ENCODE results near the gene SSR2. TPM values are rescaled to one million over a fixed set of nuclear protein-coding genes. Genes with fewer than 3 reads are reported as not detected.
"Not testable (repeated sequence)": the region's sequence is repeated elsewhere in the genome, so short reads cannot be mapped to it uniquely, and the experiment has no call there.

The SSR2 gene
- total RNA-seq, 1 donor from 2014 or later: 75.8 TPM

- intact Hi-C loops (cut with micrococcal nuclease): no loop called here
- ATAC-seq (no peak), DNase-seq (no peak)
Observed at GRCh38 chr1:156051011-156051725, 30.4 kb upstream of the SSR2 start.

DNA sequence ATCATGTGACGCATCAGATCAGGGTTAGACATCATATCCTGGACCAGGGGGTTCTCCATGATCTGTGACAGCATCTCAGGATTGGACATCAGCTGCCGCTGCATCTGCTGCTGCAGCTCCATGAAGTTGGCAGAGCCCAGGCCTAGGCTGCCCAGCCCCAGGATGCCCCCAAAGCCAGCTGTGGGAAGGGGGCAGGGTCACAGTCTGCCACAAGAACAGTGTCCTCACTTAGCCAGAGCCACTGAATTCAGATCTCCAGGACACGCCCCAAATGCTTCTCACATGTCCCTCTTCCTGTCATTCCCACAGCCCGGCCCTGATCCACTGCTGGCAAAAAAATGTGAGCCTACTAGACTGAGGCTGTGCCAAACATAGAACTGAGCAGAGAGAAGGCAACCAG is 29.6 kb upstream of the SSR2 start:
- DNase-seq (peak; percentile 62), ATAC-seq (peak; percentile 5)
- intact Hi-C loops (cut with micrococcal nuclease): no loop called here

- DNase-seq: no peak
- no peak for ATAC-seq
- intact Hi-C loops (cut with micrococcal nuclease): no loop called here
Observed at GRCh38 chr1:156048663-156049258, 28.0 kb upstream of the SSR2 start.

- DNase-seq (no peak), ATAC-seq (no peak)
- intact Hi-C loops (cut with micrococcal nuclease): no loop called here
Observed at GRCh38 chr1:156045076-156045475, 24.3 kb upstream of the SSR2 start.

DNA sequence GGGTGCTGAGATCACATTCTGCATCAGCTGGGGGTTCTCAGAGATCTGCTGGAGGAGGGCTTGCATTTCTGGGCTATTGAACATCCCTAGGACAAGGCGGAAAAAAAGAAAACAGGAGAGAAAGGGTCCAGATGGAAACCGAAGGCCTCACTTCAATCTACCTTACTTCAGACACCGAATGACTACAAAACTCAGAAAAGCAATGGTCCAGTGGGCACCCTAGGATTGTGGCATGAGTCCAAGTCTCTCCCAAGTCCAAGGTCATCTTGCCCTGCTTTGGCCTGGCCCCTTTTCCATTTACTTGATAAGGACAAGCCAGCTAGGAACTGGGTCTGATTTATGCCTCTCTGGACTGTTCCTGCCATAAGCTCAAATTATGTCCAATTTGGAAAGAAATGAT is 22.1 kb upstream of the SSR2 start:
- ATAC-seq (no peak), DNase-seq (no peak)
- intact Hi-C loops (cut with micrococcal nuclease): no loop called here

DNA sequence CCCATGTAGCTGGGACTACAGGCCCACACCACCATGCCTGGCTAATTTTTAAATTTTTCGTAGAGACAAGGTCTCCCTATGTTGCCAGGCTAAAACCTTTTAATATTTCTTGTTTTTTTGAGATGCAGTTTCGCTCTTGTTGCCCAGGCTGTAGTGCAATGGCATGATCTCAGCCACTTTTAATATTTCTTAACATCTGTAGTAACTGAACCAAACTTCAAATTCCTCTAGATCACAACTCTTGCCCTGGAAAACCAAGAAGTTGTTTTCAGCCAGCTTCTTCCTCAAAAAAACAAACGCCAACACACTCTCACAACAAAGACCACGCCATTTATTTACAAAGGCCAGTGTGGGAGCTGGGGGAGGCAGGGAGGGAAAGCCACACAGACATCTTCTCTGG is 14.2 kb upstream of the SSR2 start:
- DNase-seq; ATAC-seq; intact Hi-C loops (cut with micrococcal nuclease): not testable (repeated sequence)

DNA sequence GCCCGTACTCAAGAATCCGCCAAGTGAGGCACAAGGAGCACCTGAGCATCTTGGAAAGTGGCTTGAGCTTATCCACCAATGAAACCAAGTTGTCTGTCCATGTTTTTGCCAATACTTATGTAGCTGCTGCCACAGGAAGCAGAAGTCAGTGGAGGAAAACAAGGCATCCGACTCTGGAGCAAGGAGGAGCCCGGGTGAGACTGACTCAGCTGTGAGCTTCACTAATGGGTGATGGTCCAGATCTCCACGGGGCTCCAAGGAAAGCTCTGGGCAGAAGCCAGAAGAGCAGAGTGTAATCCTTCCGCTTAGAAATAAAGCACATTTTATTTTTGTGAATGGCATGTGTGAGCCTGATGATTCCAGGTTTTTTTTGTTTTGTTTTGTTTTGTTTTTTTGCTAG is 12.3 kb upstream of the SSR2 start:
- intact Hi-C loops (cut with micrococcal nuclease): no loop called here
- DNase-seq: no peak
- no peak for ATAC-seq

DNA sequence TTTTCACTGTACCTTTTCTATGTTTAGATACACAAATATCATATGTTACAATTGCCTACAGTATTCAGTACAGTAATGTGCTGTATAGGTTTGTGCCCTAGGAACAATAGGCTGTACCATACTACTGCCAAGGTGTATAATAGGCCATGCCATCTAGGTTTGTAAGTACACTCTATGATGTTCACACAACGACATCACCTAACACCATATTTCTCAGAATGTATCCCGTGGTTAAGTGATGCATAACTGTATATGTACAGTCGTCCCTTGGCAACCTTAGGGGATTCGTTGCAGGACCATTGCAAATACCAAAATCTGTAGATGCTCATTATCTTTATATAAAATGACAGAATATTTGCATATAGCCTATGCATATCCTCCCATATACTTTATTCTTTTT is 5.8 kb upstream of the SSR2 start:
- DNase-seq (no peak), ATAC-seq (no peak)
- intact Hi-C loops (cut with micrococcal nuclease): no loop called here

DNA sequence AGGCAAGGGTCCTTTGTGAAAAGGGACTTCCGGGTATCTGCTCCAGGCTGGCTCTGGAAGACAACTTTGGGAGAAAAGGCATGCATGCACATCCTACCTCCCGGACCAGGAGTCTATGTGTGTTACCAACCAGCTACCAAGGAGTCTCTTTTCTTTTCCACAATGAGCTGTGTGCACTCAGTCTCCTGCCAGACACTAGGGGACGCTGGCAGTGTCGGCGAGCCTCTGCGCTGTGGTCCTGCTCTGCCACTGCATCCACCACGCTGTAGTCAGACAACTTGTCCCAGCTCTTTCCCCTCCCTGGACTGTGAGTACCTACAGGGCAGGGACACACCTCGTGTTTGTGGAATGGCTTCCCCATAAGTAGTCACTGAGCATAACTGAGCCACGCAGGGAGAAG is 5.1 kb upstream of the SSR2 start:
- intact Hi-C loops (cut with micrococcal nuclease): no loop called here
- ATAC-seq (peak; percentile 64), DNase-seq (no peak)

DNA sequence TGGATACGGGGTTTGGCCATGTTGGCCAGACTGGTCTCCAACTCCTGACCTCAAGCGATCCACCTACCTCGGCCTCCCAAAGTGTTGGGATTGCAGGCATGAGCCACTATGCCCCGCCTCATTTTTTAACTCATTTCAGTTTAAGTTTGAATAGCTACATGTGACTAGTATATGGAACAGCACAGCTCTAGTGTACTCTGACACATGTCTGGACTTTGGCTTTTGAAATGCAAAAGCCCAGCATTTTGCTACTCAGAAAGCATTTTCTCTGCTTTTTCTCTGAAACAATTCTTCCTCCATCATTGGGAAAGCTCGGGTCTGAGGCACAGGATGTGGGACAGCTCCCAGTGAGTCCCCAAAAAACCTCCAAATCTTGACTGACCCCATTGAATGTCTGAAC is 4.0 kb upstream of the SSR2 start:
- no peak for ATAC-seq
- intact Hi-C loops (cut with micrococcal nuclease): no loop called here
- no peak for DNase-seq

DNA sequence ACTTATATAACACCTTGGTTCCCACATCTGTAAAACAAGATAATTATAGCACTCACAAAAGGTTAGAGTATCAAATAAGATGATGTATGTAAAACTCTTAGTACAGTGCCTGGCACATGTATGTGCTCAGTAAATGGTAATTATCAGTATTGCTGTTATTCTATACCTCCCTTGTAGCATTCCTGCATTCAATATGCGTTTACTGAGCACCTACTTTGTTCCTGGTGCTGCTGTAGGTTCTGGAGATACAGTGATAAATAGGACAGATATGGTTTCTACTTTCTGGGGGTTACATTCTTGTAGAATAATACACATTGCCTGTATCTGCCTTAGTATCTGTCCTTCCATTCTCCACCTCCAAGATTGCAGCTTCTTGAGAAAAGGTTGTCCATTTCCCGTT is 1.2 kb upstream of the SSR2 start:
- ATAC-seq (no peak), DNase-seq (no peak)
- intact Hi-C loops (cut with micrococcal nuclease): no loop called here

GRCh38 chr1:156021093-156021428 is 310 bp upstream of the SSR2 start:
- ATAC-seq (no peak), DNase-seq (no peak)
- intact Hi-C loops (cut with micrococcal nuclease): no loop called here

DNA sequence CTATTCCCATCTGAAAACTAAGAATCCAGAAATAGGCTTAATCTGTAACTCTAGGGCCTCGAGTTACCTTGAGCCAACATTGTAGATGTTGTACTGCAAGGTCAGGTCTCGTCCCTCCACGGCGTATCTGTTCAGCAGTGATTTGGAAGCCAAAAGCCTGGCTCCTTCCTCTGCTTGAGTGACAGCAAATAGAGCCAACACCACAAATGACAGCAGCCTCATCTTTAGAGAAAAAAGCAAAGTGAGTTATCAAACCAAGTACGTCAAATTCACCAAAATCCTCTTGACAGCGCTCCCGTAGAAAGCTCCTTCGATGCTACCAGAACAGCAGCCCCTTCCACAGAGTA is 832 bp downstream of the SSR2 start:
- no peak for DNase-seq
- ATAC-seq: no peak
- intact Hi-C loops (cut with micrococcal nuclease): no loop called here

DNA sequence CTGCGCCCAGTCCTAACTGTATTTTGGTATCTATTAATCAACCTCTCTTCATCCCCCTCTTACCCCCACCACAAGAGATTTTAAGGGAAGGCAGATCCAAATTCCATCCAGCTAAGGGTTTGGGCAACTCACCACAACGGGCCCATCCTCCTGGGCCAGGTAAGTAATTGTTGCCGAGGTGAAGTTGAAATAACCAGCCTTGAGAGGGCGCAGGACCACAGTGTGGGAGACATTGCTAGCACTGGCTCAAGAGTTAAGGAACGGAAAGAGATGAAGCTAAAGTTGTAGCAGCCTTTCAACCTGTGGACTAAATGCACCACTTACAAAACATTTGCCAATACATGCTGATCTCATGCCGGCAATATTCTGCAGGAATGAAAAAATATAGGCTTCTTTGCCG is 5.9 kb downstream of the SSR2 start:
- DNase-seq: no peak
- intact Hi-C loops (cut with micrococcal nuclease): no loop called here
- ATAC-seq: no peak

DNA sequence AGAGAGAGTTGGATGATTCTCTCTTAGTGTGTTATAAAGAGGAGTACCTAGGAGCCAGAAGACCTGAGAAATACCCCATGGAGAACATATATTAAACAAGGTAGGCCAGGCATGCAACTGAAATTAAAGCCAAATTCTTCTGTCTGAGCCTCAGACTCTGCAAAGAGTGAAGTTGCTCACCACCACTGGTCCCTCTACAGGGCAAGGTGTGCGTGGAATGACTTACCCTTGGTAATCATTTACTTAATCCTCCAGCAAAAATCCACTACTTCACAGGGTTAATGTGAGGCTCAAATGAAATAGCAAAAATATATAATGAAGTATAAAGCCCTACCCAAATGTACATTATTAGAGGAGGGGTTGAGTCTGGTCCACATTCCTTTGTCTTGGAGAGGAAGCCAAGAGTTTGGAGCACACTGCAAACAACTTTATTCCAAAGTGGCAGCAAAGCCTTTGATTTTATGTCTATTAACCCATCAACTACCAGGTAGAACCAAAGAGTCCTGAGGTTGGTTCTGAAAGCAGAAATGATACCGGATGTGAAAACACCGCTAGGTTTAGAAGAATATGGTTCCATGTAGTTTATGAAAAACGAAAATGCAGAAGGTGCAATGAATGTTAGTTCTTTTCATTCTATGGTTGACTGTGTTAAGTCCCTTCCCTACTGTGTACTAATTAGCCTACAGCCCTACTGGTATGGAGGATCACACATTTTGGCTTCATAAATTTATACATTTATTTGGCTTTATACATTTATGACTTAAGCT is 8.5 kb downstream of the SSR2 start:
- intact Hi-C loops (cut with micrococcal nuclease): no loop called here
- ATAC-seq: no peak
- no peak for DNase-seq

DNA sequence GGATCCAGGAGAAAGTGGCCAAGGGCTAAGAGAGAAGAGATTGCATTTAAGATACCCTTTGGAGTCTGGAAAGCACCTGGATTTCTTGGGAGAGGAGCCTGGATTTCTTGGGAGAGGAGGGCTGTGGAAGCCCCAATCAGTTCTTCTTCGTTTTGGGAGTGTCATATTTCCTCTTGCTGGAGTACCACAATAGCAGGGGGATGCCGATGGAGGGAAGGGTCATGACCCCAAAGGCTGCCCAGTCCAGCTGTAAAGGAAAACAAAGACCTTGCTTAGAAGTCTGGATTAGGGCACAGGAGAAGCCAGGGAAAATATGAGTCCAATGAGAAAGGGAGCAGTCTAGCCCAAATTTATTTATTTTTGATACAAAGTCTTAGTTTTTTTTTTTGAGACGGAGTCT is 11.3 kb downstream of the SSR2 start:
- ATAC-seq (no peak), DNase-seq (no peak)
- intact Hi-C loops (cut with micrococcal nuclease): no loop called here

- ATAC-seq: no peak
- DNase-seq: no peak
- intact Hi-C loops (cut with micrococcal nuclease): no loop called here
Observed at GRCh38 chr1:156006666-156007376, 13.9 kb downstream of the SSR2 start.

DNA sequence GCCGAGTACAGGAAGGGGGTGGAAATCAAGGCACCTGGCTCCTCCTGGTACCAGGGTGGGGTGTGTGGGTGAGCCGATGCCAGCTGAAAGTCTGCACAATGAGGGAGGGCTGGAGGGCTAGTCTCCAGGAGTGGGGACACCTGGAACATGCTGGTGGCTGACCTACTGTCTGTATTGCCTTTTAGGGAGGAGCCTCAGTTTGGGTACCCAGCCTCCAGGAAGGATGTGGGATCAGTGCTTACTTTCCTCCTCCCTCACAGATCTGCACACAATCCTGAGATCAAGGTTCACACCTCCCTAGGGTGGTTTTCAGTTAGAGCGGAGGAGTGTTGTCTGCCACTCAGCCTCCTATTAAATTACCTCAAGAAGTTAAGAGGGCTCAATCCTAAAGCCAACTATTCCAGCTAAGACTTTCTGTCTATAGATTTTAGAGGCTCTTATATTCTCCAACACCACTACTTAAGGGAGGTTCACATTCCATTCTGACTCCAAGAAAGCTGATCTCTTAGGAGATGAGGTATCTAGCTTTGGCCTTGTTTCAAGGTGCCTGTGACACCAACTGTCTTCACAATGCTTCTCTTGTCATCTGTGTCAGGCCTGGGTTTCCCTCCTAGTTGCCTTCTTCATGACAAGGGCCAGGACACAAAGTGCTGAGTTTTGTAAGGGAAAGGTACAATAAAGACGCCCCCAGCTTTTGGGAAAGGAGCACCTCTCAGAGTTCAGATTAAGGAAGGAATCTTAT is 15.7 kb downstream of the SSR2 start:
- ATAC-seq (no peak), DNase-seq (no peak)
- intact Hi-C loops (cut with micrococcal nuclease): no loop called here

DNA sequence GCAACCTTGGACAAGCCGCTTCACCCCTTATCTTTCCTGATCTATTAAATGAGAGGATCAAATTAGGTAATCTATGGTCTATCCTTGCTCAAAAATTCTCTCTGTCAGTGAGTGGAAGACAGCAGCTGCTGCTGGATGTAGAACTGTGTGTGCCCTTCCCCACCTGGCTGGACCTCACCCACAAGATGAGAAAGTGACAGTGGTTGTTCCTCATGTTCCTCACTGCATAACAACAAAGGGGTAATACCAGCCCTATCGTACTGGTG is 16.9 kb downstream of the SSR2 start:
- DNase-seq: no peak
- ATAC-seq: no peak
- intact Hi-C loops (cut with micrococcal nuclease): no loop called here
